Stimulated activated naive CD8-positive, alpha-beta T cell treated with anti-CD3 and anti-CD28 coated beads, Interleukin-15, amount 100 ng/mL, for 72 hours (primary cell): ENCODE measurements around the gene SEMA4F.

Experiments used
- ATAC-seq: fragments of 150-1000 bp; cut with Tn5 transposase; 2 replicates; pipeline ENCODE4 v1.10.0; 2021; ENCODE audit warnings: mild to moderate bottlenecking, moderate library complexity
- DNase-seq, 2 donors: peaks; one replicate each; pipeline ENCODE4 v3.0.0; 2021 to 2022
- H3K27ac Mint-ChIP-seq, 2 donors: one replicate each; pipeline ENCODE4 v1.8.0; 2022; ENCODE audit warnings: mild to moderate bottlenecking in 2 of 2, mixed read lengths in 2 of 2, moderate library complexity in 2 of 2
- H3K27me3 Mint-ChIP-seq: one replicate; pipeline ENCODE4 v1.8.0; 2022; ENCODE audit warnings: mixed read lengths
- H3K4me1 Mint-ChIP-seq: one replicate; pipeline ENCODE4 v1.8.0; 2022; ENCODE audit warnings: mild to moderate bottlenecking, mixed read lengths
- H3K4me3 Mint-ChIP-seq, 2 donors: one replicate each; pipeline ENCODE4 v1.8.0; 2022; ENCODE audit warnings: mild to moderate bottlenecking in 2 of 2, mixed read lengths in 2 of 2, moderate library complexity in 1 of 2
- H3K9me3 Mint-ChIP-seq, 2 donors: one replicate each; pipeline ENCODE4 v1.8.0; 2022; ENCODE audit warnings: mixed read lengths in 2 of 2

Gene SEMA4F

DNA sequence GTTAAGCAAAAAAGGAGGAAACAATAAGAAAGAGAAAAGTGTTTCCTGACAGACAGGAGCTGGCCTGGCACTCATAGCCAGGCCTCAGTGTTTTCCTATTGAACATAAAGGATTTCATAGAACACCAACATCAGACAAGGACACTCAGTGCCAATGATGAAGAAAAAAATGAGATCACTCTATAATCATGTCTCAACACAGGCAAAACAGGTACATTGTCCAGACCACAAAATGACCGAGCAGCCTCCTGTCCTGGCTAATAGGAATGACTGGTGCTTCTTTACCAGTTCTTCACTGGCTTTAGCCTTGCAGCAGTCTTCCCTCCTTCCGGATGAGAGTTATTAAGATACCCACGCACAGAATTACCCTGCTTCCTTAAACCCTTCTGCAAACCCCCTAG lies 35.6 kb downstream of the SEMA4F start:
- H3K27ac Mint-ChIP-seq = no peak overlapping the region
- no peaks in the 10 kb centered on the region for H3K27me3 Mint-ChIP-seq
- H3K9me3 Mint-ChIP-seq = no peaks in the 10 kb centered on the region
- DNase-seq (no peak), ATAC-seq (no peak)
- H3K4me3 Mint-ChIP-seq = no peak overlapping the region
- no peaks in the 10 kb centered on the region for H3K4me1 Mint-ChIP-seq

DNA sequence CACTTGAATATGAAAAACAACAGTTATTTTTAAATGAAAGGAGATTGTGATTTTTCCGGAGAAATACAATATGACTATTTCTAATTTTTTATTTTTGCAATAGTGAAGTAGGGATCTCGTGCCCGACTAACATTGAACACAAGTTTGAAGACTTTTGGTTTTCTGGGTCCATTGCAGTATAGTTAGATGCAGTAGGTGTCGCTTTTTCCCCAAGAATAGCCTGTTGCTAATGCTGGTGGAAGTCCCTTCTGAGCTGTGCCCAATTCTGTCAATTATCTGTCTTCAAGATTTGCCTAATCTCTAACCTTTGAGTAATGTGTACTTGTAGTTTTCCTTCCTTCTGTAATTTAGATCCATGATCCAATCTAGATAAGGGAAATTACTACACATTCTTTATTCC lies 36.5 kb downstream of the SEMA4F start:
- H3K27ac Mint-ChIP-seq = no peak overlapping the region
- no peaks in the 10 kb centered on the region for H3K27me3 Mint-ChIP-seq
- no peaks in the 10 kb centered on the region for H3K4me1 Mint-ChIP-seq
- no peaks in the 10 kb centered on the region for H3K9me3 Mint-ChIP-seq
- ATAC-seq (peak; percentile 79), DNase-seq (peak; percentile 16 to 18)
- H3K4me3 Mint-ChIP-seq = no peak overlapping the region

DNA sequence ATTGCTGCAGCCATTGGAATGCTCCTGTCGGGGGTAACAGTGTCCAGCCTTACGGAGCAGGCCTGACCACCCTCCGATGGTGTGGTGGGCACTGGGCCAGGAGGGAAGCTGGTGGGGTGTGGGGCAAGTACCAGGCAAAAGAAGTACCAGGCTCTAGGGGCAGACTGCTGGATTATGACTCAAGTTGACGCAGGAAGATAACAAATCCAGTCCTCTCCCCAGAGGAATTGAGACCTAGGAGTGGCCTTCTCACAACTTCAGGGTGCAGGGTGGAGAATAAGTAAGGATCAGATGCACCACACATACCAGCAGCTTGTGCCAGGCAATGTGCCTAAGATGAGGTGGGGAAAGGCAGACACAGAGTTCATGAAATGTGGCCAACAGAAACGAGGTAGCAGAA lies 37.9 kb downstream of the SEMA4F start:
- no peaks in the 10 kb centered on the region for H3K4me1 Mint-ChIP-seq
- H3K9me3 Mint-ChIP-seq = no peaks in the 10 kb centered on the region
- peak overlapping the region in 1 of 2 donors; percentile 2 for H3K27ac Mint-ChIP-seq
- ATAC-seq (no peak), DNase-seq (no peak)
- H3K4me3 Mint-ChIP-seq = no peak overlapping the region
- H3K27me3 Mint-ChIP-seq = no peaks in the 10 kb centered on the region

DNA sequence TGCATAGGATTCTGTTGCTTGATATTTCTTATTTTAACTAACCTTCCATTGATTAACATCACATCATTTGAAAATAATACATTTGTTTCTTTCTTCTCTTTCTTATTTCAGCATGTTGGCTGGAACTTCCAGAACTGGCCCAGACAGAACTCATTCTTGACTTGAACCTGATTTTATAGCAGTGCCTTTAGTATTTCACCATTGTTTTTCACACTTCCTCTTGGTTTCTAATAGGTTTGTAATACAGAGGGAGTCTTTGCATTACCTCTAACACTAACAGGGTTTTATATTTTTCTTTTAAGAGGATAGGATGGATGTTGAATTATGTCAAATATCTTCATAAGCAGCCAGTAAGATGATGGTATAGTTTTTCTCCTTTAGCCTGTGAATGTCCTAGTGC lies 39.2 kb downstream of the SEMA4F start:
- ATAC-seq (no peak), DNase-seq (no peak)
- Mint-ChIP-seq H3K27me3 (no peaks in the 10 kb centered on the region), H3K27ac (no peak overlapping the region), H3K4me3 (no peak overlapping the region), H3K4me1 (no peaks in the 10 kb centered on the region), H3K9me3 (no peaks in the 10 kb centered on the region)

DNA sequence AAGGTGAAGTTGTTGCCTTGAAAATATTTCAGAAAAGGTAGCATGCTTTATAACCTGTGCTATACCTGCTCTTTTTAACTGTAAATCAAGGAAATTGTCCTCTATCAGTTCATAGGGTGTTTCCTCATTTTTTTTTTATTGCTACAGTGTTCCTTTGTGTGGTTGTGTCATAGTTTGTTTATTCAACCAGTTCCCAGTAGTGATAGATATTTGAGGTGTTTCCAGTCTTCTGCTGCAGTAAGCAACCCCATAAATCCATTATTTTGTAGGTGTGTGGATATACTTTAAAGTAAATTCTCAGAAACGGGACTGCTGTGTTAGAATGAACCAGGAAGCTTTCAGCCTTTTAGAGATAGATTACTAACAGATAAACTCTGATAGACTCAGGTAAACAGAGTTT lies 39.6 kb downstream of the SEMA4F start:
- H3K9me3 Mint-ChIP-seq = no peaks in the 10 kb centered on the region
- no peaks in the 10 kb centered on the region for H3K4me1 Mint-ChIP-seq
- DNase-seq = no peak

DNA sequence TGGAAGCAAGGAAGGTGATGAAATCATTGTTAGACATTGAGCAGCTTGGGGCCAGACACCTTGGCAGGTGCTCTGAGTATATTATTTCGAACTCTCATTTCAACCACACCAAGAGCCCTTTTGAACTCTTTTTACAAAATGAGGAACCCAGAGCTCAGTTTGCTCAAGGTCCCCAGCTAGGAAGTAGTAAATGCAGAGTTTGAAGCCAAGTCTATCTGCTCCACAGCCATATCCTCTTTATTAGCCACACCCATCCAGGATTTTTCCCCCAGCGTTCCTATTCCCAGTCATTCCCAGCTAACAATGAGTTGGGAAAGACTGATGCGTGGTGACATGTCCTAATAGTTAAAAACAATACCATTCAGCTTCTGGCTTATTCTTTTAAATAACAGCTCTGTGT lies 40.2 kb downstream of the SEMA4F start:
- Mint-ChIP-seq H3K4me3 (no peak overlapping the region), H3K27ac (no peak overlapping the region), H3K9me3 (no peaks in the 10 kb centered on the region), H3K27me3 (no peaks in the 10 kb centered on the region), H3K4me1 (no peaks in the 10 kb centered on the region)
- ATAC-seq (no peak), DNase-seq (no peak)

More for the DNA sequence above, 39.6 kb downstream of the SEMA4F start:
- ATAC-seq = no peak
- Mint-ChIP-seq H3K27me3 (no peaks in the 10 kb centered on the region), H3K27ac (no peak overlapping the region), H3K4me3 (no peak overlapping the region)

DNA sequence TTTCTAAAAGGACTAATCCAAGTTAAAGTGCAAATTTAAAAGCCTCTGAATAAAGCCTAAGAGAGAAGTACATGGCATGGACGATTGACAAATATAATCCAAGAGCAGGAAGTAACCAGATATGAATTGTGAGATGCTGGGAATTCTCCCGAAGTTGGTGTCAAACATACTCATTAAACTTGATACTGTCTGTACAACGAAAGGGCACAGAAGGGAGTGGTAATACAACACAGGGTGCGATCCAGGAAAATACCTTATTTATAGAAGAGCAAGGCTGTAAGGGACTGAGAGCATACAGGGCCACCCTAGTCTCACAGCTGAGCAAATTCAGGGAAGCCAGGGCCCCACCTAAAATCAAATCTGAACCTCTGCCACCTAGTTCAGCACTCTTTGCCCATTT lies 41.6 kb downstream of the SEMA4F start:
- no peak overlapping the region for H3K4me3 Mint-ChIP-seq
- H3K27ac Mint-ChIP-seq = no peak overlapping the region
- DNase-seq (no peak), ATAC-seq (no peak)
- no peaks in the 10 kb centered on the region for H3K9me3 Mint-ChIP-seq
- H3K27me3 Mint-ChIP-seq = no peaks in the 10 kb centered on the region
- H3K4me1 Mint-ChIP-seq = no peaks in the 10 kb centered on the region

DNA sequence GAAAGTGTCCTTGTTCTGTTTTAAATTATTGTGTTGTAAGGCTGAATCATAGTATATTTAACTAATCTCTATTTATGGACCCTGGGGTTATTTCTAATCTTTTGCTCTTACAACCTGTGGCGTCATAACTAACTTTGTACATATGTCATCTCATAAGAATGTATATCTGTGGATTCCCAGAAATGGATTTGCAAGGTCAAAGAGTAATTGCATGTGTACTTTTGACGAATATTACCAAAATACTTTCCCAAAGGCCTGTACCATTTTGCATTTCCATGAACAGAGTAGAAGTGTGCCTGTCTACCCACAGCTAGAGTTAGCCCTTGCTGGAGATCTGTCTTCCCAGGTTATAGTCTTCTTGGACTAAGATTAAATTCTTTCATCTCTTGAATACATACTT lies 42.8 kb downstream of the SEMA4F start:
- H3K27ac Mint-ChIP-seq = no peak overlapping the region
- no peak overlapping the region for H3K4me3 Mint-ChIP-seq
- DNase-seq (no peak), ATAC-seq (no peak)
- no peaks in the 10 kb centered on the region for H3K9me3 Mint-ChIP-seq
- H3K4me1 Mint-ChIP-seq = no peaks in the 10 kb centered on the region
- no peaks in the 10 kb centered on the region for H3K27me3 Mint-ChIP-seq

DNA sequence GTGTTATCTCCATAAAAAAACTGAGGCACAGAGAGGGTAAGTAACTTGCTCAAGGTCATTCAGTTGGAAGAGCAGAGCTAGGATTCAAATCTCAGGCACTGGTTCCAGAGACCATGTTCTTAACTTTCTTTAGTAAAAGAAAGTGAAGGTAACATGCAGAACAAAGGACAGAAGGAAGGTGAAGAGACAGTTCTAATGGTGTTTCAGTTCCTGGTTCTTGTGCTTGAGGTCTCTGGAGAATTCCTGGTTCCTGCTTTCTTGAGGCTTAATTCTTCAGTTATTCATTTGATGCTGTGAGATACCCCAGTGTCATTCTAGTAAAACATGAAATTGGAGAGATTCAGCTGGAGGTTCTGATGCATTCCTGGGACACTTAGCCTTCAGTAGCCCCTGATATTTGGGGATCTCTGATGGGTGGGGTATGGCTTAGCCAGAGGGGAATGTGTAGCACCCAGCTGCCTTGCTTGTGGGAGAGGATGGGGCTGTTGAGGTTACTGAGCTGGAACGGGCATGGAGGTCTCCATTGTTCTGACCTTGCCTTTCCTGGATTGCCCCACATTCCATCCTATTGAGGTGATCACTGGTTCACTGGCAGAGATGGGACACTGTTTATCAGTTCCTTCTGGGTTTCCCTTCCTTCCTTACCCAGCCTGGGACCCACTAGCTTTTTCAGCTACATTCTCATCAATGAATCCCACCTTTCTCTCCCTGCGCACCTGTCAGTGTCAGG lies 46.8 kb downstream of the SEMA4F start:
- Mint-ChIP-seq H3K9me3 (no peaks in the 10 kb centered on the region), H3K4me1 (no peaks in the 10 kb centered on the region), H3K27me3 (no peaks in the 10 kb centered on the region), H3K27ac (no peak overlapping the region), H3K4me3 (no peak overlapping the region)
- DNase-seq = no peak
- ATAC-seq = no peak

DNA sequence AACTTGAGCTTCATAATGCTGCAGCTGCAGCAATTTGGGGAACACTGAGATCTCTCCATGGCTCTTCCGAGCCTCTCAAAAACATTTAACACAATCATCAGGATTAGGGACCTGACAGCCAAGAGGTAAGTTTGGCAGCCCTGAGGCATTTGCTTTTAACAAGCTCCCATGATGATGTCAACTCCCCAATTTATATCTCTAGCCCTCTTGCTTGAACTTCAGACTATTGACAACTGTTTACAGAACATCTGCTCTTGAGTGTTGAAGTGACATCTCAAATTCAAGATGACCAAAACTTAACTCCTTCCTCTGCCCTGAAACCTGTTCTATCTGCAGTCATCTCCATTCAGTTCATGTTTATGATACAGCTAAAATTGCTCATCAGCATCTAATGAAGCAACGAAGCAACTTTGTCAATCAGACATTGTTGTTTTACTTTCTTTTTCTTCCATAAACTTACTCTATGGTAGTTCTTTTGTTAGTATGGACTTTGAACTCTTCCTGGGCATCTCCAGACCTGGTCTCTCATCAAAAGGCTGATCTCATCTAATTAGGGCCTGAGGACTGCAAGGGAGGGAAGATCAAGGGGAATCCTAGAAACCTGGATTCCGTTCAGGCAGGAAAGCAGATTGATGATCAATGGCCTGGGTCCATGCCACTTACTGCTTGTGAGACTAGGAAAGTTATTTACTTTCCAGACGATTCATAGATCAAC lies 48.1 kb downstream of the SEMA4F start:
- H3K4me3 Mint-ChIP-seq = no peak overlapping the region
- H3K27ac Mint-ChIP-seq = peak overlapping the region in 1 of 2 donors; percentile 70
- H3K27me3 Mint-ChIP-seq = no peaks in the 10 kb centered on the region

DNA sequence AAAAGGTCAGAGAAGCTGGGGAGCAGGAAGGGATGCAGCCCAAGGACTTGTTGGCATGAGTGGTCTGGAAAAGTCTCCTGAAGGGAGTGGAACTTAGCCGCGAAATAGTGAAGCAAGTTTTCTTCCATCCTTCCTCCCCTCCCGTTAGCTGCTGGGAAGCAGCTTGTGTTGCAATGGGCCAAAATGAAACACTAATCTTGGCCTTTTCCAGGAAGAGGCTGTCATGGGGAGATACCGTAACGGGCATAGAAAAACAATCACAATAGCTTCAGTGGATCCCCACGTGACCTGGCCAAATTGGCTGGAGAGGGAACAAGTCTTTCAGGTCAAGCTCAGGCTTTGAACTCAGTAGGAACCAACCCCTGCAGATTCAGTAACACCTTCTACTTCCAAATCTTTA lies 49.3 kb downstream of the SEMA4F start:
- Mint-ChIP-seq H3K4me1 (no peaks in the 10 kb centered on the region), H3K27ac (no peak overlapping the region), H3K27me3 (no peaks in the 10 kb centered on the region), H3K9me3 (no peaks in the 10 kb centered on the region), H3K4me3 (no peak overlapping the region)
- DNase-seq (no peak), ATAC-seq (no peak)

More for the DNA sequence above, 48.1 kb downstream of the SEMA4F start:
- Mint-ChIP-seq H3K4me1 (no peaks in the 10 kb centered on the region), H3K9me3 (no peaks in the 10 kb centered on the region)
- DNase-seq (no peak), ATAC-seq (no peak)

DNA sequence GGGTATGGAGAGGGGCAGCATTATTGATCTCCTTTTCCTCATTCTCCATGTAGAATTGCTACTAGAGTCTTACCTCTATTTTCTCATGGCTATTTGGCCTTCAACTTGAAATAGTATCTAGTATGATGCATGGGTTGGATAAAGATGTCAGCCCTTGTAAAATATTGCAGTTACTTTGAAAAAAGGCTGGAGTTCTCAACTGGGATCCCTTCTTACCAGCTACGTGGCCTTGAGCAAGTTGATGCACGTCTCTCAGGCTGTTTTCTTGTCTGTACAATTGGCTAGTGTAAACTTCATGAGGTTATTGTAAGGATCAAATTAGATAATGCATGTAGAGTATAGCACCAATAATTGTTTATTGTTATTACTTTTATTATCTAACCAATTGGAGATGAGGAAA lies 50.2 kb downstream of the SEMA4F start:
- Mint-ChIP-seq H3K9me3 (no peaks in the 10 kb centered on the region), H3K27ac (no peak overlapping the region)

DNA sequence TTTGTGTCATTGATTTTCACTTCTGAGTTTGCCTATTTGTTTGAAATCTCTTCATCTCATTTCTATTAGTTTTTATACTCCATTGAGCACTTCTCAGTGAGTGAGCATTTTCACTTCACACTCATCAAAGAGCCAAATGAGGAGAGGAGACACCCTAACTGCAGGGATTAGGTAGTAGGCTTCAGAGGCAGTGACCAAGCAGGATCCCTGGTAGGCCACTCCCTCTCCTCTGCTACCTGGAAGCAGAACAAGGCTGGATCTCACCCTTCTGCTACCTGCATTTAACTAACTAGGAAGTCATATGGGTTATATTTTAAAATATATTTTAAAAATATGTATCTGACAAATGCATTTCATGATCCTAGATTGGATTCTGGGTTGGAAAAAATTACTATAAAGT lies 52.7 kb downstream of the SEMA4F start:
- DNase-seq (no peak), ATAC-seq (no peak)
- Mint-ChIP-seq H3K27ac (no peak overlapping the region), H3K27me3 (no peaks in the 10 kb centered on the region), H3K4me1 (no peaks in the 10 kb centered on the region), H3K9me3 (no peaks in the 10 kb centered on the region), H3K4me3 (no peak overlapping the region)

More for the DNA sequence above, 50.2 kb downstream of the SEMA4F start:
- H3K27me3 Mint-ChIP-seq = no peaks in the 10 kb centered on the region
- H3K4me1 Mint-ChIP-seq = no peaks in the 10 kb centered on the region
- ATAC-seq (no peak), DNase-seq (no peak)
- H3K4me3 Mint-ChIP-seq = no peak overlapping the region

DNA sequence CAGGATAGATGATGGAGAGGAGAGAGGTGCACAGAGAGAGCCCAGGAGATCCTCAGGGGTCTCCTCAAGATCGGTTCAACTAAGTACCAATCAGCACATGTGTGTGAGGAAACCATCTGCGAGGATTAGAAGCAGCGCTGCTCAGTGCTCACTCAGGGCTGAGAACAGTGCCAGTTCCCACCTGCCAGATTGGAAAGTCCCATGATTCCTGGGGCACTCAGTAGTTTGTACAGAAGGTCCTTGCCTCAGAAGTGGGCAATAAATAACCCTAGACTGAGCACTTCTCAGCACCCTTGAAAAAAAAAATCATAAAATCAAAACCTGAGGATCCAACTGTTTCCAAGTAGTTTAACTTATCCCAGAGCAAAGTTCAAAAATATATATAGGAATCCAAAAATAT lies 53.8 kb downstream of the SEMA4F start:
- no peak for DNase-seq
- Mint-ChIP-seq H3K4me1 (no peaks in the 10 kb centered on the region), H3K27ac (no peak overlapping the region), H3K27me3 (no peaks in the 10 kb centered on the region), H3K4me3 (no peak overlapping the region), H3K9me3 (no peaks in the 10 kb centered on the region)
- ATAC-seq = no peak

DNA sequence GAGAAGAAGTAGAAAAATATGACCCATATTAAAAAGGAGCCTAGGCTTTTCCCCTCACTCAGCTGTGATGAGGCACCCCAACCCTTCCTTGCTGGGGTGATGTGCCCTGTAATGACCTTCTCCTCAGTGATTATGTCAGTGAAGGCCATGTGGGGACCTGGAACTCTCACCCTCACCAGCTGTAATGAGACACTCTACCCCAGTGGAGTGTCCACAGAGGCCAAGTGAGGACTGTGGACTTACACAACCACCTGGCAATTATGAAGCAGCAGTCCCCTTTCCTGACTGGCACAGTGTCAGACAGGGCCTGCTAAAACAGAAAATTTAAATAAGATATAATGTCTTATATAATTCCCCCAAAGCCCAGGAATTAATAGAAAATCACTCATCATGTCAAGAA lies 54.2 kb downstream of the SEMA4F start:
- H3K4me1 Mint-ChIP-seq = no peaks in the 10 kb centered on the region
- no peak overlapping the region for H3K27ac Mint-ChIP-seq
- ATAC-seq = no peak
- H3K4me3 Mint-ChIP-seq = no peak overlapping the region
- no peaks in the 10 kb centered on the region for H3K9me3 Mint-ChIP-seq
- H3K27me3 Mint-ChIP-seq = no peaks in the 10 kb centered on the region
- no peak for DNase-seq

DNA sequence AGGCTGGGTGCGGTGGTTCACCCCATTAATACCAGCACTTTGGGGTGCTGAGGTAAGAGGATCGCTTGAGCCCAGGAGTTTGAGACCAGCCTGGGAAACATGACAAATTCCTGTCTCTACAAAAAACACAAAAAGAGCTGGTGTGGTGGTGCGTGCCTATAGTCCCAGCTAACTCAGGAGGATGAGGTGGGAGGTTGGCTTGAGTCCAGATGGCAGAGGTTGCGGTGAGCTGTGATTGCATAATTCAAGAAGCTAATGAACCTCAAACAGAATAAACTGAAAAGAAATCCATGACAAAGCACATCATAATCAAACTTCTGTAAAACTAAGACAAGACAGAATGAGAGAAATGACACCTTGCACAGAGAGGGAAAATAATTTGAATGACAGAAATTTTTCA lies 54.8 kb downstream of the SEMA4F start:
- ATAC-seq (no peak), DNase-seq (no peak)
- no peaks in the 10 kb centered on the region for H3K4me1 Mint-ChIP-seq
- H3K9me3 Mint-ChIP-seq = no peaks in the 10 kb centered on the region
- H3K27me3 Mint-ChIP-seq = no peaks in the 10 kb centered on the region
- no peak overlapping the region for H3K27ac Mint-ChIP-seq
- H3K4me3 Mint-ChIP-seq = no peak overlapping the region
